Transverse colon (tissue), 4 donors: ENCODE measurements around the gene ITPRID2. TPM values are rescaled to one million over a fixed set of nuclear protein-coding genes. Genes with fewer than 3 reads are reported as not detected.

Experiments
- DNase-seq: peaks from one replicate; pipeline ENCODE4 v3.0.0-alpha.2; 2019
- H3K27ac ChIP-seq, 4 donors: fragments of 200-600 bp; sonication (generic); 2 replicates each; pipeline ENCODE4 v1.5.1; 2016 to 2018; ENCODE audit warnings: inconsistent platforms in 4 of 4
- H3K27me3 ChIP-seq: fragments of 200-600 bp; sonication (generic); 2 replicates; pipeline ENCODE4 v1.5.1; 2017; ENCODE audit warnings: inconsistent platforms
- H3K36me3 ChIP-seq, 4 donors: fragments of 200-600 bp; sonication (generic); 2 replicates each; pipeline ENCODE4 v1.5.1; 2017 to 2019; ENCODE audit warnings: inconsistent platforms in 4 of 4
- H3K4me1 ChIP-seq, 4 donors: fragments of 200-600 bp; sonication (generic); 2 replicates each; pipeline ENCODE4 v1.5.1; 2017 to 2020; ENCODE audit warnings: inconsistent platforms in 4 of 4
- H3K4me3 ChIP-seq, 4 donors: fragments of 200-600 bp; sonication (generic); 1 replicate in 1 of 4; 2 replicates in 3 of 4; pipeline versions ENCODE4 v1.5.1 to v1.6.1; 2017 to 2019; ENCODE audit warnings: inconsistent platforms in 4 of 4
- H3K9me3 ChIP-seq, 2 donors: fragments of 200-600 bp; sonication (generic); 2 replicates each; pipeline ENCODE4 v1.5.1; 2017 to 2019; ENCODE audit warnings: inconsistent platforms in 2 of 2
- CTCF ChIP-seq, 5 experiments: fragments of 200-600 bp in 3 of 5; fragments of 450-650 bp in 2 of 5; sonication (generic) in 3 of 5; IDR thresholded peaks; 1 replicate in 2 of 5; 2 replicates in 3 of 5; pipeline ENCODE4 v1.5.1; 2016 to 2017; ENCODE audit warnings: antibody characterized with exemption in 5 of 5, inconsistent platforms in 3 of 5, mild to moderate bottlenecking in 2 of 5, moderate library complexity in 1 of 5
- EP300 ChIP-seq: sonication (generic); formaldehyde crosslinking; IDR thresholded peaks from one replicate; pipeline ENCODE4 v1.6.1; 2017; ENCODE audit warnings: antibody characterized with exemption, low read depth
- POLR2A ChIP-seq: fragments of 450-650 bp; IDR thresholded peaks from one replicate; pipeline ENCODE4 v1.6.1; 2016; ENCODE audit warnings: antibody characterized with exemption, mild to moderate bottlenecking, moderate library complexity
- POLR2AphosphoS5 ChIP-seq, 3 donors: sonication (generic); formaldehyde crosslinking; IDR thresholded peaks; one replicate each; pipeline ENCODE4 v1.6.1; 2016; ENCODE audit warnings: antibody characterized with exemption in 3 of 3
- WGBS, 2 donors: methylation state at CpG; one replicate each; pipeline ENCODE4 v1.1.5; 2018; ENCODE audit warnings: low coverage in 1 of 2; 5-methylcytosine and 5-hydroxymethylcytosine counted together
- in situ Hi-C, 4 donors: fragments of 200-750 bp; cut with MboI; loops; one replicate each; pipeline versions ENCODE4 v1.15.0 to v1.15.1; 2017; ENCODE audit warnings: low sequenced_read_pairs in 3 of 4, low pct_ligation_motif_present in 1 of 4, low pct_unique_long_range_greater_than_20kb in 1 of 4
- intact Hi-C: fragments of 100-400 bp; cut with DNase I; formaldehyde crosslinking; loops from one replicate; pipeline ENCODE4 v1.15.1; 2023; ENCODE audit warnings: low total_unique reads
- total RNA-seq, 4 donors: library from RNA; depleted of rRNA; stranded (reverse); fragments of >200 nt; gene quantifications; one replicate each; pipeline ENCODE4 v1.1.0, GENCODE V29; 2016

The ITPRID2 gene
- total RNA-seq, 4 donors from 2014 or later, result 117 to 255 (median 212) TPM

DNA sequence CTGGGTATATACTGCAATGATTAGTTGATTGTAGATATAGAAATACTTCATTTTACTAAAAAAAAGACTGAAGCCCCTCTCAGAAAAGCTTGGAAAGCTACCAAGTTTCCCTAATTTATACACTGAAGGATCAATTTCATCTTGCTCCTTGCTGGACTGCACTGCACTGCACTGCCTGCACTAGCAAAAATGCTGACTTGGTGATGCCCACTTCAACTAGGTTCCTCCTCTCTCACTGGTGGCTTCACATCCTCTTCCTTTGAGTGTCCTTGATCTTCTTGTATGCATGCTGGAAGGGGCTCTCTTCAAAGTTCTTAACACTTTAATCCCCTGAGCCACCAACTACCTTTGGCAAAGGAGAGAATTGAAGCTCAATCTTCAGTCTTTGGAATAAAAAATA, 31.7 kb upstream of the ITPRID2 start:
- no peak for TF ChIP-seq POLR2A
- TF ChIP-seq POLR2AphosphoS5 (IDR thresholded peaks at IDR 0.05), result no peak
- no peak for TF ChIP-seq CTCF (IDR thresholded peaks at IDR 0.05)
- no peak for TF ChIP-seq EP300
- Histone ChIP-seq H3K9me3 (no peaks in the 10 kb centered on the region), H3K4me3 (no peak overlapping the region), H3K4me1 (peaks cover 0 to 4% (median 0%) of the 10 kb centered on the region in 4 donors), H3K36me3 (no peaks in the 10 kb centered on the region), H3K27ac (no peak overlapping the region), H3K27me3 (no peaks in the 10 kb centered on the region)
- no peak for DNase-seq
- intact Hi-C loops, result no loop called here
- in situ Hi-C loops, result no loop called here

- TF ChIP-seq POLR2A, result no peak
- TF ChIP-seq POLR2AphosphoS5 (IDR thresholded peaks at IDR 0.05), result no peak
- TF ChIP-seq CTCF (IDR thresholded peaks at IDR 0.05), result no peak
- TF ChIP-seq EP300, result no peak
- intact Hi-C loops (no loop called here), in situ Hi-C loops (no loop called here)
- DNase-seq, result no peak
- Histone ChIP-seq H3K4me3 (no peak overlapping the region), H3K27ac (no peak overlapping the region), H3K9me3 (no peaks in the 10 kb centered on the region), H3K4me1 (peaks cover 0 to 4% (median 0%) of the 10 kb centered on the region in 4 donors), H3K27me3 (no peaks in the 10 kb centered on the region), H3K36me3 (no peaks in the 10 kb centered on the region)
- 74 to 77% methylated on average over 4 of the region's 4 CpGs for WGBS, 2 donors
These were observed 30.2 kb upstream of the ITPRID2 start for GRCh38 chr2:181861379-181861778.

GRCh38 chr2:181862583-181863281, 28.8 kb upstream of the ITPRID2 start:
- 80 to 82% methylated on average over 4 of the region's 4 CpGs for WGBS, 2 donors
- TF ChIP-seq POLR2AphosphoS5 (IDR thresholded peaks at IDR 0.05) (no peak), CTCF (IDR thresholded peaks at IDR 0.05) (no peak), POLR2A (no peak), EP300 (no peak)
- in situ Hi-C loops (no loop called here), intact Hi-C loops (no loop called here)
- no peak for DNase-seq
- H3K27me3 ChIP-seq, result no peaks in the 10 kb centered on the region
- H3K9me3 ChIP-seq, result no peaks in the 10 kb centered on the region
- no peaks in the 10 kb centered on the region for H3K36me3 ChIP-seq
- no peak overlapping the region for H3K4me3 ChIP-seq
- no peak overlapping the region for H3K27ac ChIP-seq
- H3K4me1 ChIP-seq, result peaks cover 0 to 4% (median 0%) of the 10 kb centered on the region in 4 donors

DNA sequence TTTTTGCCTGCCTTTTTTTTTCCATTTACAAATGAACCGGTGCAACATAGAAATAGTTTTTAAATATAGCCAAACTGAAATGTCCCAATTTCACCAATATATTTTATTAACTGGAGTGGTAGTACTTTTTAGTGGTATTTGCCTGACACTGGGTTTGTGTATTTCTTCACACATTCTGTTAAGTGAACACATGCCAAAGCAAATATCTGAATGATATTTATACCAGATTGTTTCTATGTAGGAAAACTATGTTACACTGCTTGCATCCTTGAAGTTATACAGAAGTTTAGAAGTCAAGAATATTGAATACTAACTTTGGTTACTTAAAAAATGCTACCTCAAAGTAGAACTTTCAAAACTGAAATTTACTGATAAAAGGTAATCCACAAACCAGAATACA, 19.4 kb upstream of the ITPRID2 start:
- H3K27me3 ChIP-seq, result no peaks in the 10 kb centered on the region
- no peaks in the 10 kb centered on the region for H3K36me3 ChIP-seq
- no peak for DNase-seq
- no peak overlapping the region for H3K27ac ChIP-seq
- H3K9me3 ChIP-seq, result no peaks in the 10 kb centered on the region
- no peak overlapping the region for H3K4me3 ChIP-seq
- intact Hi-C loops, result no loop called here
- TF ChIP-seq EP300 (no peak), CTCF (IDR thresholded peaks at IDR 0.05) (no peak), POLR2A (no peak), POLR2AphosphoS5 (IDR thresholded peaks at IDR 0.05) (no peak)
- 72 to 92% methylated on average over 1 of the region's 1 CpG for WGBS, 2 donors
- in situ Hi-C loops, result no loop called here
- H3K4me1 ChIP-seq, result peaks cover 0 to 13% (median 4%) of the 10 kb centered on the region in 4 donors
